GM19397 (cell line): Measurements from ENCODE around the gene POLR2L.

Source experiments
- ATAC-seq: cut with Tn5 transposase; IDR thresholded peaks from one replicate; pipeline ENCODE4 v1.9.1; 2021; ENCODE audit warnings: mild to moderate bottlenecking, moderate library complexity; ENCODE audit not compliant: unreplicated experiment

Gene POLR2L

DNA sequence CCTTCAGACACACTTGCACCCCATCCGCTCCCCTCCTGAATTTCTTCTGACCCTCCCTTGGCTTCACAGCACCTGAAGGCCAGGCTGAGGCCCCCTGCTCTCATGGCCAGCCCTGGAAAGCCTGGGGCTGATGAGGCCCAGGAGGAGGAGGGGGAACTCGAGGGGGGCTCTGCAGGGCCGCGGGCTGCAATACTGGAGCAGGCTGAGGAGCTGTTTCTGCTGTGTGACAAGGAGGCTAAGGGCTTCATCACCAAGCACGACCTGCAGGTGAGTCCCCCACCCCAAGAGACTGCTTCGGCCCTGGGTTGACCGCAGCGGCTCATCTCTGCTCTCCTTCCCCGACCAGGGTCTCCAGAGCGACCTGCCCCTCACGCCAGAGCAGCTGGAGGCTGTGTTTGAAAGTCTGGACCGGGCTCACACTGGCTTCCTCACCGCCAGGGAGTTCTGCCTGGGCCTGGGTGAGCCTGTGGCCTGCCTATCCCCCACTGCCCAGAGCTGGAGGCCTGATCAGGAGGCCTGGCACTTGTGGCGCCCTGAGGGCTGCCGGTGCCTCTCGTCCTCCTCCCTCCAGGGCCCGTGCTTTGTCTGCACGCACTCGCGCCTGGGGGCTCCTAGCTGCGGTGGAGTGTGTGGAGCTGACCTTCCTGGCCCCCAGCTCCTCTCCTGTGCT is 13.7 kb downstream of the POLR2L start:
- no peak for ATAC-seq

DNA sequence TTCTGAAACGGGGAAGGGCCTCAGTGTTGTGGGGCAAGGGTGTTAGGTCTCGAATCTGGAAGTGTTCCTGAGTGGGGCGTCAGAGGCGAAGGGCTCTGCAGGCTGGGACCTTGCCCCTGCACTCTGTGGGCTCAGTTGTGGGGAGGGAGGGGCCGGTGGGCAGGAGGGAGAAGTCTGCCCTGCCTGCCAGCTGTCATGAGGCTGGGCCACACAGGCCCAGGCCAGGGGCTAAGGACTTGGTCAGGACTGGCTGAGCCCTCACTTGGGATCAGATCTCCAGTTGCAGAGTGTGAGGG is 14.5 kb downstream of the POLR2L start, which contains the start of gene CRACR2B:
CRACR2B (plus strand) TSS at position 23 of the 296 bp plus-strand sequence. CDS start 689 bp downstream, outside the sequence.
- no peak for ATAC-seq

DNA sequence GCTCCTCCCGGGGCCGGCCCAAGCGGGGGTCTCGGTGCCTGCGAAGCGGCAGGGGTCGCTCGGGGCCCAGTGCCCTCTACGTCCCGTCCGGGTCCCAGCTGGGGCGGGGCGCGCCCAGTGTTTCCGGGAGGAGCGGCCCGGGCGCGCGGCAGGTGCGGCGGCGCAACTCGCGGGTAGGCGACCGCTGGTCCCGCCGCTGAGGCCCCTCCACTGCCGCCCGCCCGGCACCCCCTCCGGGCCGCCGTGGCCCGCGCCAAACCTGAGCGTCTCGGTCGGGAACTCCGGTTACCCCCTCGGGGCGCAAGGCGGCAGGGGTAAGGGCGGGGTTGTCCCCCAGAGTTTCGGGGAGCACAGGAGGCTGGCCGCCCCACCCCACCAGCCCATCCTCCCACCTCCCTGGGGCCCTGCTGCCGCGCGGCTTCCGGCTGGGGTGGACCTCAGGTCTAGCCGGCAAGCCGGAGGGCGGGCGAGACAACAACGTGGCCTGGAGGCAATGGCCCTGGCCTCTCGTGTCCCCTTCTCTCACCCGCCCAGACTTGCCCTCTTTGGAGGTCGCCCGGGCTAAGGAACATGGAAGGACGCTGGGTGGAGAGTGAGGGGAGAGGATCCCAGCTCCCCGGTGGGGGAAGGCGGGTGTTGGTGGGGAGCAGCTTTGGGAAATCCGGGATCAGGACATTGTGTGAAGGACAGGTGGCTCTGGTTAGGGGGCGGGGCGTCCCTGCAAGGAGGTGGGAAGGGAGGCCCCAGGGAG is 15.0 kb downstream of the POLR2L start:
- no peak for ATAC-seq

DNA sequence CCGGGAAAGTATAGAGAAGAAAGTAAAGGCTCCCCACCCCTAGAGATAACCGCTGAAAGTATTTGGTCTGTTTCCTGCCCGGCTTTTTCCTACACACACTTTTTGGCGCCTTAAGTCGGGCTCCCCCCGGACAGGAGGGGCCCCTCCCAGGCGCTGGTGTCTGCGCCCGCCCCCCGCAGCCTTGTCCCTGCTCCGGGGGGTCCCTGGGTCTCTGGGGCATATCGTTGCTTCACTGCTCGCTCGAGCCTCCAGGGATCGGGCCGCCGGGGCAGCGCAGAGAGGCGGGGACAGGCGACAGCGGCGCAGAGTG is 15.5 kb downstream of the POLR2L start:
- ATAC-seq, result no peak

DNA sequence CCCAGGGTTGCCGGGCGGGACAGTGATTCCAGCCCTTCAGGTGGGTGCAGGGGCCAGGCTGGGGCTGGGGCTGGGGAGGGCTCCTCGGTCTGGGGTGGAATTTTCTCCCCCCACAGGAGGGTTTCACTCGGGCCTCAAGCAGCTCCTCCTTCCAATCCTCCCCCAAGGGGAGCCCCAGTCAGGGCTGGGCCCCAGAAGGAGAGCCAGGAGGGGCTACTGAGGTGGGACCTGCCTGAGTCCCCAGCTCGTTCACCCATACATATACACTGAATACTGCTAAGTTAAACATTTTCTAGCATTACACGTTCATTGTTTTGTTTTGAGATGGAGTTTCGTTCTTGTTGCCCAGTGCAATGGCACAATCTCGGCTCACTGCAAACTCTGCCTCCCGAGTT is 16.1 kb downstream of the POLR2L start:
- no peak for ATAC-seq

DNA sequence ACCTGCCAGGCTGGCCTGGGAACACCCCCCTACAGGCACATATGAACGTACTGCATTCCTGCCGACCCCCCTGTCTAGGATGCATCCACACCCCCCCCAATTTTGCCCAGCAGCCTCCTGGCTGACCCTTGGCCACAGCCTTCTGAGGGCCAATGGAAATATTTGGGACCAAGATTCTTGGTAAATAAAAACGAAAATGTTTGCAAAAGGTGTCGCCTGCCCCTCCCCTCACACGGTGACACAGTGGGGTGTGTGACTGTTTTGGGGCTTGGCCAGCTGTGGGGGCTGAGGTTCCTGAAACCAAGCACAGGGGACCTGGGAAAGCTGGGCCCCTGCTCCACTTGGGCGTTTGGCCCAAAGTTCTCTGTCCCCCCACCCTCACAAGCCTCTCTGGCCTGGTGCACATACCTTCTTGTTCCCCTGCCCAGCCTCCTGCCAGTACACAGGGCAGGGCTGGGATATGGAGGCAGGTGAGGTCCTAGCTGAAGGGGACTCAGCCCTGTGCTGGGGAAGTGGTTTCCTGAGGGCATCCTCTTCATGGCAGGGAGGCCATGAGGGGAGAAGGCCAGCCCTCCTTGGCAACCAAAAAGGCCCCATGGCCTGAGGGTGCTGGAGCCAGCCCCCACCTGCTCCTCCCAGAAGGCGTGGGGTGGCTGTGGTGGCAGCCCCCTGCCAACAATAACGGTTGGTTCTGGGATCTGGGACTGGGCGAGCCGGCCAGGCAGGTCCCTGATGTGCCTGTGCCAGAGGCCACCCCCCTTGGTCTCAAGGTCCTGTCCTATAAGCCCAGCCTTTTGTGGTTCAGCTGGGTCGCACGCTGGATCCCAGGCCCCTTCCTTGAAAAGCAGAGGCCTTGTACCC is 16.7 kb downstream of the POLR2L start:
- ATAC-seq, result no peak

DNA sequence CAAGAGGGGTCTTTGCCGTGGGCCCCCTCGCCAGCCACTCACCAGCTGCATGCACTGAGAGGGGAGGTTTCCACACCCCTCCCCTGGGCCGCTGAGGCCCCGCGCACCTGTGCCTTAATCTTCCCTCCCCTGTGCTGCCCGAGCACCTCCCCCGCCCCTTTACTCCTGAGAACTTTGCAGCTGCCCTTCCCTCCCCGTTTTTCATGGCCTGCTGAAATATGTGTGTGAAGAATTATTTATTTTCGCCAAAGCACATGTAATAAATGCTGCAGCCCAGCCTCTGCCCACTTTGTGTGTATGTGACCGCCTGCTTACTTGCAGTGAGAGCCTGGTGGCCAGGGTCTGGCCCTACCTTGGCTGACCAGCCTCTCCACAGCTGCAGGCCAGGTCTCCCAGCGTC is 17.4 kb downstream of the POLR2L start:
- no peak for ATAC-seq

DNA sequence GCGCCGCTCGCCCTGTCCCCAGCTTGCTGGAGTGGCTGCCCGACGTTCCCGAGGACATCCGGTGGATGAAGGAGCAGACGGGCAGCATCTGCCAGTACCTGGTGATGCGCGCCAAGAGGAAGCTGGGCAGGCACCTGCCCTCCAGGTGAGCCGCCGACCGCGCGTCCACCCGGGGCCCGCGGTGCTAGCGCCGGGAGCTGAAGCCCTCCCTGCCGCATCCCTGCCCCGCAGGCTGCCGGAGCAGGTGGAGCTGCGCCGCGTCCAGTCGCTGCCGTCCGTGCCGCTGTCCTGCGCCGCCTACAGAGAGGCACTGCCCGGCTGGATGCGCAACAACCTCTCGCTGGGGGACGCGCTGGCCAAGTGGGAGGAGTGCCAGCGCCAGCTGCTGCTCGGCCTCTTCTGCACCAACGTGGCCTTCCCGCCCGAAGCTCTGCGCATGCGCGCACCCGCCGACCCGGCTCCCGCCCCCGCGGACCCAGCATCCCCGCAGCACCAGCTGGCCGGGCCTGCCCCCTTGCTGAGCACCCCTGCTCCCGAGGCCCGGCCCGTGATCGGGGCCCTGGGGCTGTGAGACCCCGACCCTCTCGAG is 17.9 kb downstream of the POLR2L start:
- no peak for ATAC-seq

DNA sequence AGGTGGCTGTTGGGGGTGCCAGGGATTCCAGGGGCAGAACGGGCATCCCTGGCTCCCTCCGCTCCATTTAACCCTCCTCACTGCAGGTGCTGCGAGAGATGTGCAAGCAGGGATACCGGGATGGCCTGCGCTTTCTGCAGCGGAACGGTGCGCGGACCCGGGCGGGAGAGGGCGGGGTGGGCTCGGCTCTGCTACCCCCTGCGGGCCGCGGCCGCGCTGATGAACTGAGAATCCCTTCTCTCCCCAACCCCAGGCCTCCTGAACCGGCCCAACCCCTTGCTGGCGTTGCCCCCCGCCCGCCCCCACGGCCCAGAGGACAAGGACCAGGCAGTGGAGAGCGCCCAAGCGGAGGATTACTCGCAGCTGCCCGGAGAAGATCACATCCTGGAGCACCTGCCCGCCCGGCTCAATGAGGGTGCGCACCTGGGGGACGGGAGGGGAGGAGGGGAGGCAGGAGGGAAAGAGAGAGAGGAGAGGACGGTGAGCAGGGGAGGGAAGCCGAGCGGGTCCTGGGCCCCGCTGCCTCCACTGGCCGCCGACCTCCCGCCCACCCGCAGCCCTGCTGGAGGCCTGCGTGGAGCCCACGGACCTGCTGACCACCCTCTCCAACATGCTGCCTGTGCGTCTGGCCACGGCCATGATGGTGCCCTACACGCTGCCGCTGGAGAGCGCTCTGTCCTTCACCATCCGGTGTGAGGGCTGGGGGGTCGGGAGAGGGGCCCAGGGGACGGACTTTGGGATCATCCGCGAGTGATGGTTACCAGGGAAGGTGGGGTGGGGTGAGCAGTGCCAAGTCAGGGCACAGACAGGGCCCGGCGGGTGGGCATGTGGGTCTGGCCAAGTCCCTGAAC is 18.7 kb downstream of the POLR2L start:
- no peak for ATAC-seq

DNA sequence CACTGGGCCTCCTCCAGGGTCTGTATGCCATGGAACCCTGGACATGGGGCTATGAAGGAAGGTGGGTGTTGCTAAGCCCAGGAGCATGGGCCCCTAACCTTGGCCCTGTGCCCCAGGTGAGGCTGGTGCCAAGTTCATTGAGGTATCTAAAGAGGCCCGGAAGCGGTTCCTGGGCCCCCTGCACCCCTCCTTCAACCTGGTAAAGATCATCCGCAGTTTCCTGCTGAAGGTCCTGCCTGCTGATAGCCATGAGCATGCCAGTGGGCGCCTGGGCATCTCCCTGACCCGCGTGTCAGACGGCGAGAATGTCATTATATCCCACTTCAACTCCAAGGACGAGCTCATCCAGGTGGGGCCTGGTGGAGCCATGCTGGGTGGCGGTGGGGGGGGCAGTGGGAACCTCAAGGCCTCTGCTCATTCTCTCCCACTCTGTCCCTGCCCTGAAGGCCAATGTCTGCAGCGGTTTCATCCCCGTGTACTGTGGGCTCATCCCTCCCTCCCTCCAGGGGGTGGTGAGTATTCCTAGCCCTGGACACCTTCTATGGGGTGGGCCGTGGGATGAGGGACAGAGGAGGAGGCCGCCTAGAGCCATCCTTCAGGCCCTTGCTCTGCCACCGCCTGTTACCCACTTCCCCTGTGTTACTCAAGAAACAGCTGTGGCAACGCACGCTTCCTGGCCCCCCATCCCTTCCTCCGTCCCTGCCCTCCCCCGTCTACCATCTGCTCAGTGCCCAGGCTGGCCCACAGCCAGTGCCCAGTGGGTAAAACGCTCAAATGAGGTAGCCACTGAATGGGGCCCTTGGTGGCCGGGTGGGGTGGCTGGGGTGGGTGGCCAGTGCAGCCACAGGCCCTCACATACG is 20.6 kb downstream of the POLR2L start:
- no peak for ATAC-seq

DNA sequence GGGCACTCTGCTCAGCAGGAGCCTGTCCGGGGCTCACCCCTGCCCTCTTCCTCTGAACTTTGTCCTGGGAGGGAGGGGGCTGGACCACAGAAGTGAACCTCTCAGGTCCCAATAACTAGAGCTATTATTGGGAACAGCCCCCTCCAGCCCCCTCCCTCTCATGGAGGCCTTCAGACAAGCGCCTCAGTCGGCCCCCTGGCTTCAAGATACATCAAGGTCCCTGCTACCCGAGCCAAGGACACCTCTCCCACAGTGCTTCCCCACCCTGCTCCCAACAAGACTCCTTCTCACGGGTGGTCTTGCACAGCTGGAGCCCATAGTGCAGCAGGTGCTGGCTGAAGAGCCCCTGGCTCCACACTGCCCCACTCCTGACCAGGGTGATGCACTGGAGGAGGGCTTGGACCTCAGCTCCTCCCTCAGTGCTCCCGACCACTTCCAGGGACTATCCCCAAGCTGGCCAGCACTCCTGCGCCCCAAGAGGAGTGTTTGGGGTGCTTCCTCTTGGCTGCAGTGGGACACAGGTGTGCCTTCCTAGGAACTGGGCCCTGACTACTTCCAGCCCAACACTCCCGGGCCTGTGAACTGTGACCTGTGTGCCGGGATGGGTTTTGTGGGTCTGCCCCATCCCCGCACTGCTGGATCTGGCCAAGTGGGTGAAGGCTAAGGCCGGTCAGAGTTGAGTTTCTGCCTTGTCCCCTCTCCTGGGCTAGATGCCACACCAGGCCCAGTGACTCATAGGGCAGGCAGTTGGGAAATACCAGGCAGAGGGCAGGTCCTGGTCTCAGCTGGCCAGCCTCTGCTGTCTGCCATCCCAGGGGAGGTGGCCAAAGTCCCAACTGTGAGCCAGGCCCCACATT is 21.4 kb downstream of the POLR2L start:
- no peak for ATAC-seq

DNA sequence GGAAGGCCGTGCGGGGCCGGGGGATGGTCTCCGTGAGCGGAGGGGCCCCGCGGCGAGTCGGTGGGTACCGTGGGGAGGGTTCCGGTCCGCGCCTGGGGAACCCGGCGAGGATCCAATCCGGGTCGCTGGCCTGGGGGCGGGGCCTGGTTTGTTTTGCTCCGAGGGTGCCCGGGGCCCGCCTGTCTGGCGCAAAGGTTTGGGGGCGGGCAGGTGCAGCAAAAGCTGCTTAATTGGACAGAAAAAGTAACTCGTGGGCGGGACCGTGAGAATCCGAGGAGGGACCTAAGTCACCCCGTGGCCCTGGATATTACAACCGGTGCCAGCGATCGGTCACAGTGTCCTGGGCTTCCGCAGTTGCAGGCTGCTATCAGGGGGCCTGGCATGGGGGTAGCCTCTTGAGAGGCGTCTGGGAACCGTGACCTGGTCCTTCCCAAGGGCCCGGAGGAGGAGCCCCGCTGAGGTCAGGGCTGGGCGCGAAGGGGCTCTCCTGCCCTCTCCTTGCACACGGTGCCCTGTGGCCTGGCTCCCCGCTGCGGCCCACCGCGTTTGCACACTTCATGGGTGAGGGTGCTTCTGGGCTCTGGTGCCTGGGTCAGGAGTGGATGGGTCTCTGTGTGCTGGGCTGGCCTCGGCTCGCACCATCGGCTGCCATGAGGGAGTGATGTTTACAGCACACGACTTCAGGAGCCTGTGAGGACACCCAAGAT is 22.2 kb downstream of the POLR2L start:
- ATAC-seq, result peak; percentile 63

DNA sequence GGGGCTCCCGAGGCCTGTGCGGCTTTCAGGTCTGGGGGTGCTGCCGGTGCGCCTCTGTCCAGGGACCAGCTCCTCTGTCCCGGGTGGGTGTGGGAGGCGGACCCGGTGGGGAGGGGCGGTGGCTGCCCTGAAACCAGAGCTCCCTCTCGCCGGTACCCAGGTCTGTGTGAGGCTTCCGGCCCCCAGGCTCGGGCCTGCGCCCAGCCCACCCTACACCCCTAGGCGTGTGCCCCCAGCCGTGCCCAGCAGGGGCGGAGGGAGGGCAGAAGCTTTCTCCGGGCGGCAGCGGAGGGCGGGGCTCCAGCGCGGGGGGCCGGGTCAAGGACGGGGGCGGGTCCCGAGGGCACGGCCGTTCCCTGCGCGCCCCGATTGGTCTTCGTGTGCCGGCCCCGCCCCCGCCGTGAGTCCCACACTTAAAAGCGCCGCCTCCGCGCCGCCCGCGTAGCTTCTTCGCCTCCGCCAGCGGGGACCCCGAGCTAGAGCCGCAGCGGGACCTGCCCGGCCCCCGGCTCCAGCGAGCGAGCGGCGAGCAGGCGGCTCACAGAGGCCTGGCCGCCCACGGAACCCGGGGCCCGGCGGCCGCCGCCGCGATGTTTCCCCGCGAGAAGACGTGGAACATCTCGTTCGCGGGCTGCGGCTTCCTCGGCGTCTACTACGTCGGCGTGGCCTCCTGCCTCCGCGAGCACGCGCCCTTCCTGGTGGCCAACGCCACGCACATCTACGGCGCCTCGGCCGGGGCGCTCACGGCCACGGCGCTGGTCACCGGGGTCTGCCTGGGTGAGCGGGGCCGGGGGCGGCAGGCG is 23.0 kb downstream of the POLR2L start:
- ATAC-seq, result peak; percentile 71

DNA sequence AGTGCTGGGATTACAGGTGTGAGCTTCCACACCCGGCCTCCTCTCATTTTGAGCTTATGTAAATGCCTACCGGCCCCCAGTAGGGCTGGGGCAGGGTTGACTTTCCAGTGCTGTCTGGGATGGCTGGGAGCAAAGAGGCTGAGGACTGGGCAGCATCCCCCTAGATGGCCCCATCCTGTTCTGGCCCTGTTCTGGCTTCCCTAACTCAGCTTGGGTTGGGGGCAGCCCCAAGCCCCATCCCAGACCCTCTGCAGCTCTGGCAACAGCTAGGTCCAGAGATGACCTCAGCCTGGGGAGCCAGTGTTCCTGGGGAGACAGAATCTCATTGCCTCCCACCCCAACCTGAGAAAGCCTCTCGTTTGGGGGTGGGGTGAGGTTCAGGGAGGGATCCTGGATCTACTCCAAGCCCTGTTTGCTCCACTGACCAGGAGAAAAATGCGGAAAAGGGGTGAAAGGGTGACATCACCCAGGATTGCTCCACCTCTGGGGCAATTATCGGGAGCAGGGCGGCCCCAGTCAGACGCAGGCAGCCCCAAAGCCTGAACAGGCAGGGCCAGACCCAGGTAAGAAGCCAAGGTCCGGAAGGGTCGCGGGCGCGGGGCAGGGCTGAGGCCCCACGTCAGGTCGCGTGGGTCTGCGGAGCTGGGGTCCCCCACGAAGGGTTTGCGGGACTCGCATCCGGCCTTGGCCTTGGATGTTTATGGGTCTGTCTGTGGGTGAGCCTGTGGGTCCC is 23.8 kb downstream of the POLR2L start, which contains the start of gene PNPLA2:
PNPLA2 (plus strand) TSS at position 519 of the 733 bp plus-strand sequence. CDS start 805 bp downstream, outside the sequence.
- ATAC-seq, result no peak

DNA sequence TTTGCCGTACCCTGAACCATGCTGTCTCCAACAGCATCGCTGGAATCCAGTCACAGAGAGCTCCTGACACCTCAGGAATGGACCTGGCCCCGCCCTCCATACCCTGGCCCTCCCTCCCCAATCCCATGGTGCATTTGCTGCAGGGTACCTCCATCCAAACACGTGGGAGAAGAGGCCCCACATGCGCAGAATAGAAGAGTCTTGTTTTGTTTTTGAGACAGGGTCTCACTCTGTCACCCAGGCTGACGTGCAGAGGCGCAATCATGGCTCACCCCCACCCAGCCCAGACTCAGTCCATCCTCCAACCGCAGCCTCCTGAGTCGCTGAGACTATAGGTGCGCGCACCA is 25.9 kb downstream of the POLR2L start:
- ATAC-seq, result no peak

DNA sequence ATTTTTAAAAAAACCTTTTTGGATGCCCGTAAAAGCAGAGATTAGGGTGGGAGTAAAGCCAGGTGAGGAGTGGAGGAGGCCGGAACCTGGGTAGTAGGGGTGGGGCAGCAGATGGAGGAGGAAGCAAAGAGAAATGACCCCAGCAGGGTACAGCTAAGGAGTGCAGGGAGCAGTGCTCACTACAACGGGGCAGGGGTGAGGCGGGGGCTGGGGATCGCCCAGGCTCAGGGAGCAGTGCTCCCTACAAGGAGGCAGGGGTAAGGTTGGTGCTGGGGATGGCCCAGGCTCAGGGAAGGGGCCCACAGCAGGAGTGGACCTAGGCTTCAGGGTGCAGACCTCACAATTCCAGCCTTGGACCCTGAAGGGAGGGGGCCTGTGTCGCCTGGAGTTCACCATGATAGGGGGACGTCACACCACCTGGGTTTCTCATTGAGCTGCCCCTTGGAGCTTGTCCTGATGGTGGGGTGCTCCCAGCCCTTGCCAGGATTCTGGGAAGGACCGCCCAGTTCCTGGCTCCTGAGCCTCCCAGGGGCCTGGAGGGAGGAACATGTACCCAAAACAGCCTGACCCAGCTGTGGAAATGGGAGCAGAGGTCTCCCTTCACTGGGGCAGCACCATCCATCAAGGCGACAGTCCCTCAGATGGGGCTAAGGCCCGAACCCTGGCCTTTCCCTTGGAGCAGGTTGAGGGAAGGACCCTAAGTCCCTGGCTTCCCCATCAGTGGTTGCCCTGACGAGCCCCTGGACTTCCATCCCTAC is 26.5 kb downstream of the POLR2L start:
- no peak for ATAC-seq
